RWPE1 (cell line): Measurements from ENCODE around the gene ZNF202.
A peak's percentile ranks its signal among the peaks of the same experiment; 100 is the strongest.

Experiments used
- CTCF ChIA-PET: fragments of 350-600 bp; sonication (Branson Sonifier 250); formaldehyde crosslinking; extraction: SDS; loops from one replicate; lab custom pipeline; 2021; lab: Yijun Ruan, JAX
- POLR2A ChIA-PET: fragments of 400-600 bp; formaldehyde crosslinking; extraction: SDS; loops from one replicate; lab custom pipeline; 2020; ENCODE audit warnings: antibody characterized with exemption; ENCODE audit not compliant: low non-redundant PET; lab: Yijun Ruan, JAX
- DNase-seq: peaks from one replicate; pipeline ENCODE4 v3.0.0; 2012; ENCODE audit warnings: low spot score
- H3K27ac ChIP-seq: fragments of 450-650 bp; 2 replicates; pipeline ENCODE4 v1.5.1; 2017
- CTCF ChIP-seq: fragments of 450-650 bp; conservative IDR thresholded peaks from 2 replicates; pipeline ENCODE4 v1.5.1; 2017; ENCODE audit warnings: low read depth, mild to moderate bottlenecking

ZNF202 gene

GRCh38 chr11:123742724-123743120 is 1.3 kb upstream of the ZNF202 start:
- CTCF ChIA-PET = no interaction called here
- POLR2A ChIA-PET = no interaction called here
- no peak for DNase-seq
- H3K27ac ChIP-seq = no peak overlapping the region
- no peak for TF ChIP-seq CTCF

GRCh38 chr11:123742031-123742723 is 717 bp upstream of the ZNF202 start:
- TF ChIP-seq CTCF = no peak
- ChIA-PET CTCF (no interaction called here), POLR2A (interaction anchor here (0.5 kb wide), 1 partner anchor 906 kb away, joined by 3 read pairs; no protein-coding TSS in a partner anchor)
- no peak overlapping the region for H3K27ac ChIP-seq
- peak; percentile 5 for DNase-seq

GRCh38 chr11:123740787-123741158 is 687 bp downstream of the ZNF202 start:
- POLR2A ChIA-PET = no interaction called here
- H3K27ac ChIP-seq = peak overlapping the region; percentile 74

DNA sequence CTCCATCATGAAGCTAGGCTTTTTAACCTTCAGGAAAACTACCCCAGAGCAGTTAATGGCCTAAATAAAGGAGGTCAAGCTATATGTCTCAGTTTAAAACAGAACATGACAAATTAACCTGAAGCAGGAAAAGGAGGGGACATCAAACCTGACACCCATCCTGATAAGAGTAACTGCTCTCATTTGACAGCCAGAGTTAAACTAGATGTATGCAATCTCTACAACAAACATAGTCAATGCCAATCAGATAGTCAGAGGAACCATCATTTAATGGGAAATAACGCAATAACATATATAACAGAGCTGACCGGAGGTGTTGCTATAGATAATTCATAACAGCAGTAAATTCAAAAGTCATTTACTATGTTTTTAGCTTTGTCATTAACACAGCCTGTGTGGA is 3.1 kb downstream of the ZNF202 start:
- TF ChIP-seq CTCF = no peak
- ChIA-PET POLR2A (no interaction called here), CTCF (no interaction called here)
- no peak for DNase-seq
- no peak overlapping the region for H3K27ac ChIP-seq

More at GRCh38 chr11:123740787-123741158, 687 bp downstream of the ZNF202 start:
- CTCF ChIA-PET = interaction anchor here (0.6 kb wide), 1 partner anchor 81 kb away, joined by 3 read pairs; no protein-coding TSS in a partner anchor
- no peak for TF ChIP-seq CTCF
- peak; percentile 7 for DNase-seq

- no peak for TF ChIP-seq CTCF
- H3K27ac ChIP-seq = no peak overlapping the region
- ChIA-PET POLR2A (no interaction called here), CTCF (interaction anchor here (0.6 to 1.4 kb wide), 2 partner anchors 26 to 106 kb away, joined by 3 to 4 read pairs; no protein-coding TSS in a partner anchor)
- DNase-seq = no peak
Measured at GRCh38 chr11:123736769-123737168, 4.7 kb downstream of the ZNF202 start.

DNA sequence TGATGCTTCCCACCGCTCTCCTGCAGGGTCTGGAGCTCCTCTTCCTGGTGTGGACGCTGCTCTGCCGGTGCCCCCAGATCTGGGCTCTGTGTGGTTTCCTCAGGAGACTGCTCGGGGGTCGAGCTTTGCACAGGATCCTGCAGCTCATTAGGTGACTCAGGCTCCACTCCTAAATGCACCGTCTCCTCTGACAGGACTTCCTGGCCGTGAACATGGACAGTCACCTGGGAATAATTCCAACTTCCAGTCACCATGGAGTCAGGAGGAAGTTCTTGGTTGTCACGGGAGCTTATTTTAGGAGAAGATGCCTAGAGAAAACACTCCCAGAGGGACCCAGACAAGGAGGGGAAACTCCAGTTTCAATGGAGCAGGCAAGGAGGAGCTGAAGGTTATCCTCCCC is 11.9 kb downstream of the ZNF202 start:
- ChIA-PET CTCF (interaction anchor here (1.3 kb wide), 1 partner anchor 152 kb away, joined by 4 read pairs; no protein-coding TSS in a partner anchor), POLR2A (no interaction called here)
- H3K27ac ChIP-seq = no peak overlapping the region
- no peak for TF ChIP-seq CTCF
- DNase-seq = no peak
